ENCODE data around the gene LDLRAD1.
"Not testable (repeated sequence)": the region's sequence is repeated elsewhere in the genome, so short reads cannot be mapped to it uniquely, and the experiment has no call there.

Gene LDLRAD1

GRCh38 chr1:54017979-54018378 lies at the start of gene LDLRAD1:
TSS of gene LDLRAD1 (minus strand) at chr1:54018186. CDS start at chr1:54018112, 74 bp downstream.
- in situ Hi-C loops (cut with HindIII; ENCODE audit: low sequenced_read_pairs) = no loop called here

GRCh38 chr1:54064299-54064698 lies 46.3 kb upstream of the LDLRAD1 start:
- in situ Hi-C loops (cut with HindIII; ENCODE audit: low sequenced_read_pairs) = no loop called here

GRCh38 chr1:54054438-54054749 lies 36.4 kb upstream of the LDLRAD1 start:
- in situ Hi-C loops (cut with HindIII; ENCODE audit: low sequenced_read_pairs) = no loop called here

- in situ Hi-C loops (cut with HindIII; ENCODE audit: low sequenced_read_pairs) = no loop called here
Observed at GRCh38 chr1:54053745-54054437, 35.9 kb upstream of the LDLRAD1 start.

- in situ Hi-C loops (cut with HindIII; ENCODE audit: low sequenced_read_pairs) = no loop called here
Observed at GRCh38 chr1:54052934-54053744, 35.2 kb upstream of the LDLRAD1 start, which contains the start of the genes TCEANC2 and TMEM59. TSS of gene TCEANC2 (plus strand) at chr1:54053608. CDS start at chr1:54054423, 815 bp downstream. TSS of gene TMEM59 (minus strand) at chr1:54053204. CDS start at chr1:54053188, 16 bp downstream.

GRCh38 chr1:54052431-54052933 lies 34.5 kb upstream of the LDLRAD1 start:
- in situ Hi-C loops (cut with HindIII; ENCODE audit: low sequenced_read_pairs) = no loop called here

GRCh38 chr1:54051933-54052430 lies 34.0 kb upstream of the LDLRAD1 start:
- in situ Hi-C loops (cut with HindIII; ENCODE audit: low sequenced_read_pairs) = no loop called here

- in situ Hi-C loops (cut with HindIII; ENCODE audit: low sequenced_read_pairs) = not testable (repeated sequence)
Observed at GRCh38 chr1:54050435-54050834, 32.4 kb upstream of the LDLRAD1 start.

GRCh38 chr1:54047384-54048305 lies 29.7 kb upstream of the LDLRAD1 start:
- in situ Hi-C loops (cut with HindIII; ENCODE audit: low sequenced_read_pairs) = no loop called here

GRCh38 chr1:54046671-54047383 lies 28.8 kb upstream of the LDLRAD1 start:
- in situ Hi-C loops (cut with HindIII; ENCODE audit: low sequenced_read_pairs) = no loop called here

- in situ Hi-C loops (cut with HindIII; ENCODE audit: low sequenced_read_pairs) = no loop called here
Observed at GRCh38 chr1:54045496-54045895, 27.5 kb upstream of the LDLRAD1 start.

GRCh38 chr1:54041806-54042205 lies 23.8 kb upstream of the LDLRAD1 start:
- in situ Hi-C loops (cut with HindIII; ENCODE audit: low sequenced_read_pairs) = no loop called here

- in situ Hi-C loops (cut with HindIII; ENCODE audit: low sequenced_read_pairs) = no loop called here
Observed at GRCh38 chr1:54037476-54037875, 19.5 kb upstream of the LDLRAD1 start.

- in situ Hi-C loops (cut with HindIII; ENCODE audit: low sequenced_read_pairs) = no loop called here
Observed at GRCh38 chr1:54028306-54029251, 10.6 kb upstream of the LDLRAD1 start.

GRCh38 chr1:54027848-54028247 lies 9.9 kb upstream of the LDLRAD1 start:
- in situ Hi-C loops (cut with HindIII; ENCODE audit: low sequenced_read_pairs) = no loop called here

GRCh38 chr1:54024811-54025210 lies 6.8 kb upstream of the LDLRAD1 start:
- in situ Hi-C loops (cut with HindIII; ENCODE audit: low sequenced_read_pairs) = not testable (repeated sequence)

GRCh38 chr1:54024358-54024757 lies 6.4 kb upstream of the LDLRAD1 start:
- in situ Hi-C loops (cut with HindIII; ENCODE audit: low sequenced_read_pairs) = no loop called here

- in situ Hi-C loops (cut with HindIII; ENCODE audit: low sequenced_read_pairs) = not testable (repeated sequence)
Observed at GRCh38 chr1:54019562-54020176, 1.7 kb upstream of the LDLRAD1 start.

Data from DLD1 (cell line).